ENCODE results near the gene MAPK4.

The MAPK4 gene

DNA sequence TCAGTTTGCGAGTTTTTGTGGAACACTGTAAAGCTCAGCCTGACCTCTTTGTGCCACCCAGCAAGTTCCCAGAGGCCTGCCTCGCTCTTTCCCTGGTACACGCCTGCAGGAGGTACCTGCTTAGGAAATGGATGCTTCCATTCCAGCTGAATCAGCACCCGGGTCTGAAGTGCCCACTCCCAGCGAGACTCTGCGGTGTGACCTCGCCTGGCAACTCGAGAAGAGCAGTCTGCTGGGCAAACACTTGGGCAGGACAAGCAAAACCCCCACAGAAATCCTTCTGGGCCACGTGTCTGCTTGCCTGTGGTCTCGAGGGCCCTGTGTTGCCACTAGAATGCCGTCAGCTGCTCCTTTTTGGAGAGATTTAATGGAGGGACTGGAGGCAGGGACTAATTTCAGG, 127.6 kb downstream of the MAPK4 start:
- no peaks in the 10 kb centered on the region for H3K9me3 ChIP-seq (ENCODE audit: insufficient read depth, low read depth, low read length)
- H3K9ac ChIP-seq (ENCODE audit: low read depth, low read length) = no peak overlapping the region
- WGBS = 88% methylated on average over 11 of the region's 11 CpGs

DNA sequence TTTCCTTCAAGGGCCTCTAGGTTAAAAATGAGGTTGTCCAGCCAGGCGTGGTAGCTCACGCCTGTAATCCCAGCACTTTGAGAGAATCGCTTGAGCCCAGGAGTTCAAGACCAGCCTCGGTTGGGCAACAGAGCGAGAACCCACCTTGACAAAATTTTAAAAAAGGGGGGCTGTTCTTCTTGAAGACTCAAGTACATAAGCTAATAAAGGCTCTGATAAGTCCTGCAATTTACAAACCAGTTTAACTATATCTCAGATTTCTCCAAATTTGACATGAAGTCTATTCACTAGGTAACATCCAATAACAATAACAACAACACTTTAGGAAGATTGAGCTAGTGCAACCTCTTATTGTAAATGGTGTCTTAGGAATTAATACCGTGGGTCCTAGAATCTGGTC, 129.7 kb downstream of the MAPK4 start:
- no peaks in the 10 kb centered on the region for H3K4me1 ChIP-seq (ENCODE audit: insufficient read depth, low read length)
- H3K27me3 ChIP-seq (ENCODE audit: insufficient read depth, low read length) = no peaks in the 10 kb centered on the region
- no peak overlapping the region for H3K9ac ChIP-seq (ENCODE audit: low read depth, low read length)
- no peak overlapping the region for H3K4me3 ChIP-seq (ENCODE audit: low read length)
- no peak overlapping the region for H3K27ac ChIP-seq (ENCODE audit: low read depth, low read length)
- WGBS = 94% methylated on average over 6 of the region's 6 CpGs
- H3K9me3 ChIP-seq (ENCODE audit: insufficient read depth, low read depth, low read length) = no peaks in the 10 kb centered on the region
- no peaks in the 10 kb centered on the region for H3K36me3 ChIP-seq (ENCODE audit: insufficient read depth, low read length)

More for the DNA sequence above, 127.6 kb downstream of the MAPK4 start:
- H3K27ac ChIP-seq (ENCODE audit: low read depth, low read length) = no peak overlapping the region
- H3K4me3 ChIP-seq (ENCODE audit: low read length) = no peak overlapping the region
- H3K36me3 ChIP-seq (ENCODE audit: insufficient read depth, low read length) = no peaks in the 10 kb centered on the region
- H3K4me1 ChIP-seq (ENCODE audit: insufficient read depth, low read length) = no peaks in the 10 kb centered on the region
- no peaks in the 10 kb centered on the region for H3K27me3 ChIP-seq (ENCODE audit: insufficient read depth, low read length)

DNA sequence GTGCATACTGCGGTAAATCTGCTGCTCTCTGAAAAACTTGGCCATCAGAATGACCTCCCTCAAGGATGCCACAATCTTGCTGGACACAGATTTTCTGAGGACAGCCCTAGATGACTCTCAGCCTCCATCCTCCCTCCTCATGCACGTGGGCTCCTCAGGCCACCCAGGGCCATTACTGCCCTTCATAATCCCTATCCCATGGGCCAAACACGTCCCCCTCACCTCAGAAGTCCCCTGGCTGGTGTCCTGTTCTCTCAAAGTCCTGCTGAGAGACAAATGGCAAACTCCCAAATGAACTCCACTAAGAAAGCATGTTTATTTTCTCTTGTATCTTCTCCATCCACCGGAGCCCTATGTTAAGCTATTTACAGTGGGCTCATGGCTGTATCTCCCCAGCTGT, 134.3 kb downstream of the MAPK4 start:
- WGBS = 90% methylated on average over 4 of the region's 4 CpGs
- no peak overlapping the region for H3K4me3 ChIP-seq (ENCODE audit: low read length)
- no peak overlapping the region for H3K27ac ChIP-seq (ENCODE audit: low read depth, low read length)
- no peaks in the 10 kb centered on the region for H3K36me3 ChIP-seq (ENCODE audit: insufficient read depth, low read length)
- H3K4me1 ChIP-seq (ENCODE audit: insufficient read depth, low read length) = no peaks in the 10 kb centered on the region; the same call in 1 of the 2 replicates
- no peaks in the 10 kb centered on the region for H3K9me3 ChIP-seq (ENCODE audit: insufficient read depth, low read depth, low read length)
- H3K27me3 ChIP-seq (ENCODE audit: insufficient read depth, low read length) = no peaks in the 10 kb centered on the region
- no peak overlapping the region for H3K9ac ChIP-seq (ENCODE audit: low read depth, low read length)

DNA sequence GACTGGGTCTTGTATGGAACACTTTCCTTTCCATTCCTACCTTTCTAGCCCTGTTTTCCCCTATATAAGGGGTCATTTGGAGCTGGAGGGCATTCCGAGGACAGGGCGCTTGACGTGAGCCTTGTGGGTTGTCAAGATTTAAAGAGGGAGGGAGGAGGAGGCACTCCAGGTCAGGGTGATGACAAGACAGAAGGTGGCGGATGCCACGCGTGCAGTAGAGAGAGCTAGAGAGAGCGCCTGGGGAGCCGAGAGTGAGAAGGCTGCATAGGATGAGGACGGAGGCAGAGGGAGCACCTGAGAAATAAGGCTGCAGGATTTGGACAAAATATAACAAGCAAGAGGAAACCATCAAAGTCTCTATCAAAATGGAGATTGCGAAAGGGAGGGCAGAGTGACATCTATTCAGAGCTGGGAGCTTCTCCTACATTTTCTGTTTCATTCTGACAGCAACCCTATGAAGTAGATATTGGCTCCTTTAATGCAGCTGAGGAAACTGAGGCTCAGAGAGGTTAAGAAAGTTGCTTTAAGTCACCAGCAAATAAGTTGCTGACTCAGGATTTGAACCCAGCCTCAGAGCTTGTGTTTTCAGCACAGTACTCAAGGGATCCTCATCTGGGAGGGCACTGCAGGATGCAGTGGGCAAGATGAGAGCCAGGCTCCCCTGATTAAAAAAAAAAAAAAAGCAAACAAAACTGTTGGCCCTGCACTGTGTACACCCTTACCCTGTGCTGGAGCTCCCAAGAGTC, 135.7 kb downstream of the MAPK4 start:
- no peak overlapping the region for H3K27ac ChIP-seq (ENCODE audit: low read depth, low read length)
- H3K9me3 ChIP-seq (ENCODE audit: insufficient read depth, low read depth, low read length) = no peaks in the 10 kb centered on the region
- no peak overlapping the region for H3K9ac ChIP-seq (ENCODE audit: low read depth, low read length)
- H3K27me3 ChIP-seq (ENCODE audit: insufficient read depth, low read length) = no peaks in the 10 kb centered on the region
- peaks cover 9% of the 10 kb centered on the region for H3K4me1 ChIP-seq (ENCODE audit: insufficient read depth, low read length)
- H3K36me3 ChIP-seq (ENCODE audit: insufficient read depth, low read length) = no peaks in the 10 kb centered on the region
- no peak overlapping the region for H3K4me3 ChIP-seq (ENCODE audit: low read length)
- WGBS = 92% methylated on average over 10 of the region's 10 CpGs

DNA sequence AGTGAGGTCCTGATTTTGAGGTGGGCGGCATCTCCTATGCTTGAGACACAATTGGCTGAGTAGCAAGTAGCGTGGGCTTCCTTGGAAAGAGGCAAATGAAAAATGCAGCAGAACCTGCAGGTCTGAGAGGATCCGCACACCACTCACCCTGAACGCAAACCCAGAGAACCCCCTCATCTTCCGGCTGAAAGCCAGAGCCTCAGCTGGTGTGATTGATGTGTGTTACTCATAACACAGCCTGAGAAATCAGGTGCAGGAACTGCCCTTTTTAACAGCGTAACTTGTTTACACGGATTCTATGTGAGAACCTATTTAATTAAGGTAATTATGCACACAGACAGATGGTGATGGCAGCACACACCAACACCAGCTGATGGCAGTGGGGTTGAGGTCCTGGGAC, 136.5 kb downstream of the MAPK4 start:
- H3K36me3 ChIP-seq (ENCODE audit: insufficient read depth, low read length) = no peaks in the 10 kb centered on the region
- H3K27me3 ChIP-seq (ENCODE audit: insufficient read depth, low read length) = no peaks in the 10 kb centered on the region
- no peak overlapping the region for H3K27ac ChIP-seq (ENCODE audit: low read depth, low read length)
- no peak overlapping the region for H3K4me3 ChIP-seq (ENCODE audit: low read length)
- no peak overlapping the region for H3K9ac ChIP-seq (ENCODE audit: low read depth, low read length)
- no peaks in the 10 kb centered on the region for H3K9me3 ChIP-seq (ENCODE audit: insufficient read depth, low read depth, low read length)
- WGBS = 76% methylated on average over 7 of the region's 7 CpGs
- H3K4me1 ChIP-seq (ENCODE audit: insufficient read depth, low read length) = peaks cover 15% of the 10 kb centered on the region

DNA sequence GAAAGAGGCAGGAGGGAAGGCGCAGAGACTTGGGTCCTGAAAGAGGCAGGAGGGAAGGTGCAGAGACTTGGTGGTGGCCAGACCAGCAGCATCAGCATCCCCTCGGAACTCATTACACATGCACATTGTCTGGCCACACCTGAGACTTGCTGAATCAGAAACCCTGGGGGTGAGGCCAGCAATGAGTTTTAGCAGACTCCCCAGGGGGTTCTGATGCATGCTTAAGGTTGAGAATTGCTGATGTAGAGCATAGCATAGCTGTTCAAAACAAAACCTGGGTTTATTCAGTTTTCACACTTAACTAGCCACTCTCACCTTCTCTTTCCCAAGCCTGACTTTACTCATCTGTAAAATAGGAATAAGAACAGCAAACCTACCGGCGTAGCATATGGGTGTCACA, 137.0 kb downstream of the MAPK4 start:
- no peak overlapping the region for H3K9ac ChIP-seq (ENCODE audit: low read depth, low read length)
- 72% methylated on average over 4 of the region's 4 CpGs for WGBS
- no peaks in the 10 kb centered on the region for H3K36me3 ChIP-seq (ENCODE audit: insufficient read depth, low read length)
- no peak overlapping the region for H3K4me3 ChIP-seq (ENCODE audit: low read length)
- no peak overlapping the region for H3K27ac ChIP-seq (ENCODE audit: low read depth, low read length)
- H3K4me1 ChIP-seq (ENCODE audit: insufficient read depth, low read length) = peaks cover 15% of the 10 kb centered on the region
- H3K27me3 ChIP-seq (ENCODE audit: insufficient read depth, low read length) = no peaks in the 10 kb centered on the region
- no peaks in the 10 kb centered on the region for H3K9me3 ChIP-seq (ENCODE audit: insufficient read depth, low read depth, low read length)

DNA sequence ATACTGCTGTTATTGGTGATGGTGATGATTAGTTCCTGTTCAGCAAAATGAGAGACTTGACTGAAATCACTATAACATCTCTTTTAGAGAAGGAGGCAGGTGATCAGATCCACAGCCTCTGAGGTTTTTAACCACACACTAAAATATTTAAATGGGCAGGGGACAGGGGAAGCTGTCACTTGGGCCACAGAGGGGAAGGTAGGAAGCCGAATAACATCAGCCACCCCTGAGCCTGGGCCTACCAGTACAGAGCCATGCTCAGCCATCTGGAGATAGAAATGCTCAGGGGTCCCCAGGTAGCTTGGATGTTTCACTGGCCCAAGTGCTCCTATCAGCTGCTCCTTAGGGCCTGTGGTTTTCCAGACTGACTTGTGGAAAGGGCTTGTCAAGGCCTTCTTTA, 137.6 kb downstream of the MAPK4 start:
- no peaks in the 10 kb centered on the region for H3K36me3 ChIP-seq (ENCODE audit: insufficient read depth, low read length)
- no peaks in the 10 kb centered on the region for H3K27me3 ChIP-seq (ENCODE audit: insufficient read depth, low read length)
- no peaks in the 10 kb centered on the region for H3K9me3 ChIP-seq (ENCODE audit: insufficient read depth, low read depth, low read length)
- H3K4me1 ChIP-seq (ENCODE audit: insufficient read depth, low read length) = peaks cover 15% of the 10 kb centered on the region
- H3K4me3 ChIP-seq (ENCODE audit: low read length) = no peak overlapping the region
- WGBS = 87% methylated on average over 1 of the region's 1 CpG
- no peak overlapping the region for H3K9ac ChIP-seq (ENCODE audit: low read depth, low read length)
- H3K27ac ChIP-seq (ENCODE audit: low read depth, low read length) = no peak overlapping the region

DNA sequence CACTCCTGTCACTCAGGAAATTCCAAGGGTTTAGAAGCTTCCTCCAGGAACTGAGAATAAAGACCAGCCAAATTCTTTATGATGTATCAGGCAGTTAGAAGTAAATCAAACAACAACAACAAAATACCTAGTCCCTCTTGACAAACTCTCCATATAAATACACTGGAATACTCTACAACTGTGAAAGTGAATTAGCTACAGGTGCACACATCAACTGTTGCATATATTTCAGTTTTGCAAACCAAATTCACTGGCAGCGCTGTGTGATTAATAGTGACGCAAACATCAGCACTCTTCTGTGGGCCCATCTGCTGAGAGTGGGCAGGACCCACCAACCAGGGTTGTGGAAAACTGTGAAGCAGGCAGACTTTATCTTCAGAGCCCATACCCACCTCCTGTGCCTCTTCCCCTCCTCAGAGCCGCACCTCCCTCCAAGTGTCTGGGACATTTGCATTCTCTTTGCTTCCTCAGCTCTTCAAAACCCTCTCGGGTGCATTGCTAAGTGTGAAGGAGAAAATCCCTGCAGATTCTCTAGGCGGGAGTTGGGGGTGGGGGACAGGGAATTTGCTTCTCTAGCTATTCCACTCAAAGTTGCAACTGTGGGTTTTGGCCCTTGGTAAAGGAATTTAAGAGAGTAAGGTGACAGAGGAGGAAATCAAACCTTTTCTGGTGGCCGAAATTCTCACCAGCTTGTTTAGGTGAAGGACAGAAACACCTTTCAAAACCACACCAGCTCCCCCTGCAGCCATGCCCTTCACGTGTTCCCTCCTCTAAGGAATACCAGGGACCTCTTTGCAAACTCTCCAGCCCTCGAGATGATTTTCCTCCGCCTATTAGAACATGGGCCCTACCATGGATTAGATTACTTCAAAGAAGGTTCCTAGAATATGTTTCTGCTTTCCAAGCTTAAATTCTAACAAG, 140.6 kb downstream of the MAPK4 start:
- WGBS = 52% methylated on average over 9 of the region's 9 CpGs
- Histone ChIP-seq H3K9ac (ENCODE audit: low read depth, low read length) (no peak overlapping the region), H3K9me3 (ENCODE audit: insufficient read depth, low read depth, low read length) (no peaks in the 10 kb centered on the region), H3K27ac (ENCODE audit: low read depth, low read length) (no peak overlapping the region), H3K4me1 (ENCODE audit: insufficient read depth, low read length) (peaks cover 15% of the 10 kb centered on the region), H3K4me3 (ENCODE audit: low read length) (no peak overlapping the region), H3K36me3 (ENCODE audit: insufficient read depth, low read length) (no peaks in the 10 kb centered on the region), H3K27me3 (ENCODE audit: insufficient read depth, low read length) (no peaks in the 10 kb centered on the region)

DNA sequence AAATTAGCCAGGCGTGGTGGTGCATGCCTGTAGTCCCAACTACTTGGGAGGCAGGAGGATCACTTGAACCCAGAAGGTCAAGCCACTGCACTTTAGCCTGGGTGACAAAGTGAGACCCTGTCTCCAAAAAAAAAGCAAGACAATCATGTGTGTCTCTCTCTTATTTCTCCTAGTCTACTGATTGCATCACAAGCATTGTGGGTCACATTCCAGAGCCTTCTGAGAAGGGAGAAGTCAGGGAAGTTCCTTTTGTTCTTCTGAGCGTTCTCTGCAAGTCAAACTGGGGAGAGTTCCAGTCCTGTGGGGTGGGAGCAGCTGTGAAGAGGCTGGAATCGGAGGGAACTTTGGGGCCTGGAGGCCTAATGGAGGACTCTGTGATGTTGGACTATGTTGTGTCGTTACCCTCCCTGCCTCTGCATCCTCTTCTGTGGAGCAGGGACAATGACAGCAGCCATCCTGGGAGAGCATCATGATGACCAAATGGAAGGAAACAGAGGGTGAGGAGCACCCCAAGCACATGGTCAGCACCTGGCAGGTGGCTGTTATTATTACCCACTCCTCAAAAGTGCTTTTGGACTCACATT, 144.6 kb downstream of the MAPK4 start:
- Histone ChIP-seq H3K27ac (ENCODE audit: low read depth, low read length) (no peak overlapping the region), H3K4me1 (ENCODE audit: insufficient read depth, low read length) (peaks cover 30% of the 10 kb centered on the region), H3K4me3 (ENCODE audit: low read length) (no peak overlapping the region), H3K9ac (ENCODE audit: low read depth, low read length) (no peak overlapping the region), H3K27me3 (ENCODE audit: insufficient read depth, low read length) (no peaks in the 10 kb centered on the region), H3K9me3 (ENCODE audit: insufficient read depth, low read depth, low read length) (no peaks in the 10 kb centered on the region), H3K36me3 (ENCODE audit: insufficient read depth, low read length) (no peaks in the 10 kb centered on the region)
- WGBS = 93% methylated on average over 4 of the region's 4 CpGs

DNA sequence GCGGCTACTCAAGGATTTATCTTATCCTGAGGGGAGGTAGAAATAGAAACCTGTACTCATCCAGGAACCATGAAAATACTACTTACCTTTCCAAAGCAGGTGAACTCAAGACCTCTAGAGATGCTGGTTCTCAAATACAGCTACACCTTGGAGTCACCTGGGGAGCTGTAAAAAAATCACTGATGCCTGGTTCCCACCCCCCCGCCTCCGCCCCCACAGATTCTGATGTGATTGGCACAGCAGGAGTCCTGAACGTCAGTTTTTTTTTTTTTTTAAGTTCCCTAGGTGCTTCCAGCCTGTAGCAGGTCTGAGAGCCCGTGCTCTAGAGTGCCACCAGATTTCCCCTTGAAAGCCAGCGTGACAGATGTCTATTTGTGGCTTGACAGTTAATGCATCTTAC, 146.3 kb downstream of the MAPK4 start:
- peaks cover 18% of the 10 kb centered on the region for H3K4me1 ChIP-seq (ENCODE audit: insufficient read depth, low read length)
- no peaks in the 10 kb centered on the region for H3K36me3 ChIP-seq (ENCODE audit: insufficient read depth, low read length)
- H3K9me3 ChIP-seq (ENCODE audit: insufficient read depth, low read depth, low read length) = no peaks in the 10 kb centered on the region
- H3K4me3 ChIP-seq (ENCODE audit: low read length) = no peak overlapping the region
- H3K27ac ChIP-seq (ENCODE audit: low read depth, low read length) = no peak overlapping the region
- WGBS = 49% methylated on average over 6 of the region's 6 CpGs
- no peaks in the 10 kb centered on the region for H3K27me3 ChIP-seq (ENCODE audit: insufficient read depth, low read length)
- no peak overlapping the region for H3K9ac ChIP-seq (ENCODE audit: low read depth, low read length)

DNA sequence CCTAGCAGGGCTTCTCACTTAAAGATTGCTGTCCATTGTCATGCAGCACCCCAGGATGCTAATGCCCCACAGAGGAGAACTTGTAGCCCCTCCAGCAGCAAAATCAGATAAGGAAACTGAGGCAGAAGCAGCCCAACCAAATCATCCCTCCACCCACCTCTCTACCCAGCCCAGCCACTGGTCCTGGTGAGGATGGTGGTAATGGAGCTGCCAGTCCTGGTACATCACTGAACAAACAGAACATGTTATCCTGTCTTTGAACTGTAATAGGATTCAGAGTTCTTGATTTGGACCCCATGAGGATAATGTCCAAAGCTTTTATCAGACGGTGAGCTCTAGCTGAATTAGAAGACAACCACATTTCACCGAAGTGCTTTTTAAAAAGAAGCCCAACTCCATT, 146.8 kb downstream of the MAPK4 start:
- no peaks in the 10 kb centered on the region for H3K27me3 ChIP-seq (ENCODE audit: insufficient read depth, low read length)
- no peaks in the 10 kb centered on the region for H3K9me3 ChIP-seq (ENCODE audit: insufficient read depth, low read depth, low read length)
- H3K36me3 ChIP-seq (ENCODE audit: insufficient read depth, low read length) = no peaks in the 10 kb centered on the region
- 98% methylated on average over 2 of the region's 2 CpGs for WGBS
- H3K4me1 ChIP-seq (ENCODE audit: insufficient read depth, low read length) = peaks cover 22% of the 10 kb centered on the region
- no peak overlapping the region for H3K27ac ChIP-seq (ENCODE audit: low read depth, low read length)
- no peak overlapping the region for H3K4me3 ChIP-seq (ENCODE audit: low read length)
- no peak overlapping the region for H3K9ac ChIP-seq (ENCODE audit: low read depth, low read length)

All from HUES64 (cell line).